Fibroblast of the aortic adventitia (primary cell): ENCODE results near the gene MICU1. TPM values are rescaled to one million over a fixed set of nuclear protein-coding genes. Genes with fewer than 3 reads are reported as not detected.

Experiments used
- DNase-seq: peaks from one replicate; pipeline ENCODE4 v3.0.0-alpha.2; 2010; ENCODE audit warnings: low read depth
- H3K4me3 ChIP-seq: 2 replicates; pipeline ENCODE4 v1.5.1; 2011; ENCODE audit warnings: low read depth, mild to moderate bottlenecking, control low read depth, low read length, moderate library complexity
- CTCF ChIP-seq: IDR thresholded peaks from 2 replicates; pipeline ENCODE4 v1.5.1; 2011; ENCODE audit warnings: mild to moderate bottlenecking, low read length, control low read depth, inconsistent platforms; ENCODE audit not compliant: insufficient read depth
- total RNA-seq: library from RNA; depleted of rRNA; stranded (reverse); fragments of >200 nt; gene quantifications from 2 replicates; pipeline ENCODE4 v1.2.3, GENCODE V29; 2012; ENCODE audit warnings: low replicate concordance

The MICU1 gene
- total RNA-seq, 1 donor, result 58.3 TPM

DNA sequence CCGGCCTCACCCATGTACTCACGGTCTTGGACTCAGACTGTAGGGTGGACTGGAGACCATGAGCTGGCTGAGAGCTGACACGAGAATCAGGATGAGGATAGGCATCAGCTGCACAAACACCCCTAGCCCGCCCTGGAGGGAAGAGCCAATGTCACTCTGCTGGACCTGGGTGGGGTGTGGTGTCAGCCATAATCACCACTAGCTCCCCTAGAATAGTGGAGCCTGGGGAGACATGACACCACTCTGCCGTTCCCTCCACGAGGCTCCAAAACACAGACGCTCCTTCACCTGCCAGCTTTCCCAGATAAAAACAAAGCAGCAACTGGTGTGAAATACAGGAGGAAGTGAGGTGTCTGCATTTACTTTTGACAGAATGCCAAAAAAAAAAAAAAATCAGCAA, 287.7 kb downstream of the MICU1 start:
- H3K4me3 ChIP-seq, result no peak overlapping the region
- DNase-seq, result no peak
- no peak for TF ChIP-seq CTCF

DNA sequence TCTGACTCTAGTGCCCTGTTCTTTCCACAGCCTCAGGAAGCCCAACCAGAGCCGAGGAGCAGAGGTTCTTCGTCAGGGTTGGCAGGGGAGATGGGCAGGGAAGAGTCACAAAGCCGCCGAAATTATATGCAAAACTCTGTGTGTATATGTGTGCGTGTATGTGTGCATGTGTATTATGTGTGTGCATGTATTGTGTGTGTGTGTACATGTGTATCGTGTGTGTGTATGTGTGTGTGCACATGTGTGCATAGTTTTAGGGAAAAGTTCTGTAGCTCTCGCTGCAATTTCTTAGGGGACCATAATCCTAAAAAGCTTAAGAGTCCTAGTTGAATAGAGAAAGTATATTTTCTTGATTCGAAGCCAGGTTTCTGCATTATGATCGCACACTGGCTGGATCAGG, 288.2 kb downstream of the MICU1 start:
- DNase-seq, result no peak
- no peak overlapping the region for H3K4me3 ChIP-seq

GRCh38 chr10:72337039-72337629, 288.7 kb downstream of the MICU1 start:
- no peak overlapping the region for H3K4me3 ChIP-seq
- peak; percentile 97 for TF ChIP-seq CTCF

More for the DNA sequence above, 288.2 kb downstream of the MICU1 start:
- TF ChIP-seq CTCF, result no peak

DNA sequence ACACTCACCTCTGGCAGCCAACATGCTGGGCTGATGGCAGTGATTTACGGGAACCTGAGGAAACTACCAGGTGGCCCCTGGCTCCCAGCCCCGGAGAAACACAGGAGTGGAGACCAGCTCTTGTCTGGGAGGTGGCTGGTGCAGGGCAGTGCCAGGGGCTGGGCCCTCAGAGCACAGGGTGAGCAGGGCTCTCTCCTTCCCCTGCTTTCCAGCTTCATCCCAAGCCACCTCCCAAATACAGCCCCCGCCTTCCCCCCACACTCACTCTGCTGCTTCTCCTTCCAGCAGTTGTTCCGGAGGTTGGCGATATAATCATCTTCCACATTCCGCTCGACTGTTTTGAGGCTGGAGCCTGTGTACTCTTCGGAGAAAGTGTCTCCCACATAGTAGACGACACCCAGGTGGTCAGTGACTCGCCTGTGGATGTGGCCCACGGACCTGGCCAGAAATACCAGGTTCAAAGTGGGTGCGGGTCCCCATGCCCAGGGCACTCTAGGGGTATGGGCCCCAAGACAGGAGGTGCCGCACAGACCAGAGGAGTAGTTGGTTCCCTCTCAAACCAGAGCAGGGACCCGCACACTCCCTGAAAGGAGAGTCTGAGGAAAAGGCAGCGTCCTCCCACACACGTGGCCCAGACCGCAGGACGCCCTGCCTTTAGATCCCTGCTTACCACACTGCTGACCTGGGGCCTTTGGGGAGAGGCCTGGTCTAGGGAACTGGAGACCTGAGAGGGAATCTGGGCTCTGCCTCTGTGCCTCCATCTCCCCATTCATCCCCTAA, 289.4 kb downstream of the MICU1 start:
- no peak for TF ChIP-seq CTCF
- no peak overlapping the region for H3K4me3 ChIP-seq
- no peak for DNase-seq

More at GRCh38 chr10:72337039-72337629, 288.7 kb downstream of the MICU1 start:
- peak; percentile 74 for DNase-seq

DNA sequence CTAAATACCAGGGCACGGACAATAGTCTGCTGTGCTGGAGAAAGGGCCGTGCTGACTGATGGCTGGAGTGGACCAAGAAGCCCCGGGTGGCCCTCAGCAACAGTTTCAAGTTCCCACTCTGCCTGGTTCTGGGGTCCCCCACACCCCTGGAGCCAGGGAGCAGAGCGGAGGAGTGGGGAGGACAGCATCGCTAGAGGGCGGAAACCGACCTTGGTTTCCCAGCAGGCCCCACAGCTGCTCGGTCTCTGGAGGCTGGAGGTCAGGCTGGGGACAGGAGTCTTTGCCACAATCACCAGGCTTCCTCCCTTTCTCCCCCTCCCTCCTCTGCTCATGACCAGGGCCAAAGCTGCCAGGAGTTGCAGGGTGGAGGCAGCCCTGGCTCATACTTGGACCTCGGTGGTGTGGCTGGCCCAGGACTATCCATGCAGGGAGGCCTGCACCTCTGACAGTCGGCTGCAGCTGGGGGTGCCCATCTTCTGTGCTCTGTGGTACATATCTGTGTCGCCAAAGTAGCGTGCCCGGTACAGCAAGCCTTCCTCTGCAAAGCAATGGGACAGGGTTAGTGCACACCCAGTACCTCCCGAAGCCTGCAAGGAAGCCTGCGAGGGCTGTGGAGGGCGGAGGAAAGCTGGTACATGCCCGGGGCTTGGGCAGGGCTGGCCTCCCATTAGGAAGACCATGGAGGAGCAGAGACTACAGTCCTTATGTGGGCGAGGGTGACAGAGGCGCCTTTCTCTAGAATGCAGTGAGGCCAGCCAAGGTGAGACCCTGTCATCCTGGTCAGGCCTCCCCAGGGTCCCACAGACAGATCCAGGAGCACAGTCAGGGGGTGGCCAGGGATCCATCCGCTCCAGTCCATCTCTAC, 290.3 kb downstream of the MICU1 start:
- DNase-seq, result peak; percentile 65
- TF ChIP-seq CTCF, result no peak
- no peak overlapping the region for H3K4me3 ChIP-seq

- no peak for TF ChIP-seq CTCF
- DNase-seq, result peak; percentile 86
- no peak overlapping the region for H3K4me3 ChIP-seq
These were observed 291.0 kb downstream of the MICU1 start for GRCh38 chr10:72334825-72335393.
